Measurements from ENCODE around the gene BAIAP2. TPM values are rescaled to one million over a fixed set of nuclear protein-coding genes. Genes with fewer than 3 reads are reported as not detected.

The BAIAP2 gene
- polyA plus RNA-seq, 2 of the 4 experiments (the other 2 are of a cell fraction) = 7.1 to 27.5 TPM

- DNase-seq (ENCODE audit: low read depth in 1 of 2, low spot score in 1 of 2) = no peak
- no peak for ATAC-seq
- FAIRE-seq = no peak
- Histone ChIP-seq H3K27ac (no peak overlapping the region), H3K4me2 (no peak overlapping the region), H3K9me3 (no peaks in the 10 kb centered on the region), H3K4me1 (peaks cover 2% of the 10 kb centered on the region; the same call in 1 of the 3 replicates), H3K4me3 (no peak overlapping the region)
- ChIA-PET CTCF (interaction anchor here (2.0 kb wide), 1 partner anchor 41 kb away, joined by 7 read pairs; no protein-coding TSS in a partner anchor), POLR2A (no interaction called here)
- TF ChIP-seq HOXB13 (CRISPR knock-in tag; IDR thresholded peaks at IDR 0.05; ENCODE audit: low read depth) (no peak), MAX (IDR thresholded peaks at IDR 0.05) (no peak), HOXB5 (CRISPR knock-in tag; IDR thresholded peaks at IDR 0.05) (no peak), JUN (IDR thresholded peaks at IDR 0.05) (no peak)
- WGBS (ENCODE audit: missing lambda C conversion rate) = 76% methylated on average over 12 of the region's 28 CpGs
These were observed 125.4 kb downstream of the BAIAP2 start for GRCh38 chr17:81160306-81160705.

DNA sequence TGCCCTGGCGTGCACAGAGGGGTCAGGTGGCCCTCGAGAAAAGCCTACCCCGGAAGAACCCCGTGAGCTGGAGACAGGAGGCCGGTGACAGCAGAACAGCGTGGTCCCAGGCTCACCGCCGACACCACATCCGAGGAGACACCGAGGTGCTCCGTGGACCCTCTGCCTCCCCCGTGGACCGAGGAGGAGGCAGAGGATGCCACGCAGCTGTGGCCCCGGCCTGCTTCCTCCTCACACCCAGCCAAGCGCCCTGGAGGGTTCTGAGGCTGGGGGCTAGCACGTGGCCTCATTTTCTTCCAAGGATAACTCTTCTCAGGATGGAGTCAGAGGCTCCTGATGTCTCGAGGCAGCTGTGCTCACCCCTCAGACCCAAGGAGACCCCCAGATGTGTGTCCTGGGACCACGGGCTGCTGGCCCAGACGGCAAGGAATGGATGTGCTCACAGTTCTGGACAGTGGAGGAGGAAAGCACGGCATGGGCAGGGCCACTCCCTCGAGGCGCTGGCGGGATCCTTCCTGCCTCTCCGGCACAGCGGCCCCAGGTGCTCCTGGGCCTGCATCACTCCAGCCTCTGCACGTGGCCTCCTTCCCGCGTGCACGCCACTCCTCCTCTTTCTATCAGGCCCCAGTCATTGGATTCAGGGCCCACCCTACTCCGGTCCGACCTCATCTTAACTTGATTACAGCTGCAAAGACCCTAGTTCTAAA is 125.9 kb downstream of the BAIAP2 start:
- Histone ChIP-seq H3K4me3 (no peak overlapping the region), H3K27ac (no peak overlapping the region), H3K9me3 (no peaks in the 10 kb centered on the region), H3K4me1 (peaks cover 6% of the 10 kb centered on the region; the same call in 2 of the 3 replicates), H3K4me2 (no peak overlapping the region)
- ATAC-seq (0 out of 6 replicates have a peak, but pooled peaks of 1 of the 2 experiments have one; percentile 3), FAIRE-seq (no peak), DNase-seq (ENCODE audit: low read depth in 1 of 2, low spot score in 1 of 2) (no peak)
- WGBS (ENCODE audit: missing lambda C conversion rate) = 74% methylated on average over 27 of the region's 32 CpGs
- CTCF ChIA-PET = interaction anchor here (1.8 to 2.0 kb wide), 2 partner anchors 19 to 40 kb away, joined by 7 read pairs; no protein-coding TSS in a partner anchor
- POLR2A ChIA-PET = no interaction called here
- TF ChIP-seq CHD2 (IDR thresholded peaks at IDR 0.05; ENCODE audit: low read length, partially characterized antibody) (no peak), E2F6 (IDR thresholded peaks at IDR 0.05; ENCODE audit: borderline replicate concordance, low read depth) (no peak), TP53 (CRISPR knock-in tag; IDR thresholded peaks at IDR 0.05) (no peak), HOXB13 (CRISPR knock-in tag; IDR thresholded peaks at IDR 0.05; ENCODE audit: low read depth) (no peak), CBX8 (IDR thresholded peaks at IDR 0.05) (no peak), NPAS2 (CRISPR knock-in tag; IDR thresholded peaks at IDR 0.05; ENCODE audit: borderline replicate concordance) (no peak), KDM5A (IDR thresholded peaks at IDR 0.05) (no peak), ZC3H11A (IDR thresholded peaks at IDR 0.05) (no peak), EHF (CRISPR knock-in tag; IDR thresholded peaks at IDR 0.05) (no peak), ZFP36 (IDR thresholded peaks at IDR 0.05; ENCODE audit: borderline replicate concordance, partially characterized antibody) (no peak), HOXB5 (CRISPR knock-in tag; IDR thresholded peaks at IDR 0.05) (no peak), SMC3 (IDR thresholded peaks at IDR 0.05) (no peak), HEYL (CRISPR knock-in tag; IDR thresholded peaks at IDR 0.05) (no peak), RAD21 (conservative IDR thresholded peaks at IDR 0.05 in 1 of 2, IDR thresholded peaks at IDR 0.05 in 1 of 2) (no peak), ESRRA (IDR thresholded peaks at IDR 0.05; ENCODE audit: borderline replicate concordance, low read length) (no peak), FOXS1 (CRISPR knock-in tag; IDR thresholded peaks at IDR 0.05) (no peak), RNF2 (IDR thresholded peaks at IDR 0.05; ENCODE audit: borderline replicate concordance, low read depth) (no peak)

DNA sequence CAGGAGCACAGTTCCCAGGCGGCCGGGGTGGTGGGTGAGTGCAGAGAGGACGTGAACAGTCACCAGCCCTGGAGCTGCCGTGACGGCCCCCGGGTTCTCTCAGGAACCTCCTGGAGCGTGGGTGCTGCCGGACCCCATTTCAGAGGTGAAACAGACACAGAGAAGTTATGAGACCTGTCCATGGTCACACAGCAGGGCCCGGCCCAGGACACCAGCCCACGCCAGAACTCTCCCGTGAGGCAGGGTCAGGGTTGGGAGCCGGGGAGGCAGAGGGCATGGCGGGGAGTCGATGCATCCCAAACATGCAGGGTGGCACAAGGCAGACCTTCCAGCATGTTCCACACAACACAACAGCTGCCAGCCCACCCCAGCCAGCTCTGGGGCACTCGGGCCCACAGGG is 126.6 kb downstream of the BAIAP2 start:
- FAIRE-seq (no peak), ATAC-seq (no peak), DNase-seq (ENCODE audit: low read depth in 1 of 2, low spot score in 1 of 2) (no peak)
- TF ChIP-seq SREBF2 (IDR thresholded peaks at IDR 0.05) (no peak), RCOR1 (IDR thresholded peaks at IDR 0.05; ENCODE audit: low read depth, low read length) (no peak), JUNB (IDR thresholded peaks at IDR 0.05) (no peak), ATOH8 (CRISPR knock-in tag; IDR thresholded peaks at IDR 0.05; ENCODE audit: low read depth) (no peak), CHD4 (IDR thresholded peaks at IDR 0.05; ENCODE audit: borderline replicate concordance) (no peak), MAFK (IDR thresholded peaks at IDR 0.05; ENCODE audit: partially characterized antibody) (no peak), ZC3H11A (IDR thresholded peaks at IDR 0.05) (no peak), MAZ (IDR thresholded peaks at IDR 0.05; ENCODE audit: borderline replicate concordance, low read depth, low read length) (no peak), RARB (CRISPR knock-in tag; IDR thresholded peaks at IDR 0.05) (no peak), HMGXB4 (CRISPR knock-in tag; IDR thresholded peaks at IDR 0.05; ENCODE audit: borderline replicate concordance) (no peak), BHLHE40 (IDR thresholded peaks at IDR 0.05; ENCODE audit: low read depth, low read length) (no peak), MAX (IDR thresholded peaks at IDR 0.05) (no peak), CBX8 (IDR thresholded peaks at IDR 0.05) (no peak), ZFP36 (IDR thresholded peaks at IDR 0.05; ENCODE audit: borderline replicate concordance, partially characterized antibody) (no peak)
- TF ChIP-seq, protein P1, sequence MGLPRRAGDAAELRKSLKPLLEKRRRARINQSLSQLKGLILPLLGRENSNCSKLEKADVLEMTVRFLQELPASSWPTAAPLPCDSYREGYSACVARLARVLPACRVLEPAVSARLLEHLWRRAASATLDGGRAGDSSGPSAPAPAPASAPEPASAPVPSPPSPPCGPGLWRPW (IDR thresholded peaks at IDR 0.05) = no peak
- no peak overlapping the region for H3K27ac ChIP-seq
- ChIA-PET POLR2A (no interaction called here), CTCF (interaction anchor here (1.0 to 2.0 kb wide), 3 partner anchors 17 to 39 kb away, joined by 3 to 7 read pairs (median 7); no protein-coding TSS in a partner anchor)
- H3K4me3 ChIP-seq = no peak overlapping the region
- no peaks in the 10 kb centered on the region for H3K9me3 ChIP-seq
- WGBS (ENCODE audit: missing lambda C conversion rate) = 90% methylated on average over 14 of the region's 15 CpGs
- H3K4me1 ChIP-seq = peaks cover 6% of the 10 kb centered on the region; the same call in 2 of the 3 replicates
- no peak overlapping the region for H3K4me2 ChIP-seq

Data from A549 (cell line).